Suppressor macrophage (primary cell): Measurements from ENCODE around the gene SLC9A1.

Source experiments
- DNase-seq, 4 experiments: peaks; one replicate each; pipeline ENCODE4 v3.0.0-alpha.2; 2020 to 2022

The SLC9A1 gene

DNA sequence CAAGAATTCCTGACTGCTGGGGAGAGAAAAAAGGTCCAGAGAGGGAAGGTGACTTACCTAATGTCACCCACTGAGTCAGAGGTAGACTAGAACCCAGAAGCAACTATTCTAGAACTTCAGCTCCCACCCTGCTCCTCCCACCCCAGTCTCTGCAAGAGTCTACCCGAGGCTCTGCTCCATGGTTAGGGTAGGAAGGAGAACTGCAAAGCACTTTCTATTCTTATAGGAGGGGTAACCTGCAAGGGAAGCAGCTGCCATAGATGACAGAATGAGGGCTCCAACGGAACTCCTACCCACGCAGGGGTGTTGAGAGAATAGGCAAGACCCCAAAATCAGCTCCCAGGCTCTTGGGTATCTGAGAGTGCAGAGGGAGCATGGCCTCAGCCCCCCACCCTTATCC lies 4.3 kb downstream of the SLC9A1 start:
- no peak for DNase-seq

DNA sequence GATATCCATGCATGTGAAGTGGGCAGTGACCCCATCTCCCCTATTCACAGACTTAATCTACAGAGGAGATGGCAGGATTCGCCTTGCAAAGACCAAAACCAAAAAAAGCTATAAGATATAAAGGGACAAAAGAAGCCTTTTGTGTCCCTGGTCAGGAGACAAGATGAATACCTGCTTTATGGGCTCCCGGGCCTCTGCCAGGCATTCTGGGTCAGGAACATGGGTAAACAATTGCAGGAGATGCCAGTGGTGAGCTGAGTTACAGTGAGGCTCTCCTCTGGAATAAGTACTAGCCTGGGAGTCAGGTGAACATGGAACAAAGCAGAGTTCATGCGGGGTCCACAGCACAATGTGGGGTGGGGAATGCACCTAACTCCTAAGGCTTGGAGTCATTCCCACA lies 4.7 kb downstream of the SLC9A1 start:
- no peak for DNase-seq

DNA sequence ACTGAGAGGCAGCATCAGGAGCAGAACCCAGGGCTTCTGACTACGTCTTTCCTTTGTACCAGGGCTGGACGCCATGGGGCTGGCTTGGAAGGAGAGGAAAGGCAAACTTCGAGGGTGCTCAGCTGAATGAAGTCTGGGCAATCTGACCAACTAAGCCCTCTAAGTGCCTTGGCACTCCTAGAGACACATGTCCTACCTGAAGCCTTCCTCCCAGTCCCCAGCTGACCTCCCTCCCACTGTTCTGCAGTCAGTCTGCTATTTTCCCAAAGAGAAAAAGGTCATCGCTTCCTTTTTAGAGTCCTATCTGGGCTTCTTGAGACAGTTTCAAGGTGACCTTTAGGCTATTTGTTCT lies 5.2 kb downstream of the SLC9A1 start:
- DNase-seq: no peak

DNA sequence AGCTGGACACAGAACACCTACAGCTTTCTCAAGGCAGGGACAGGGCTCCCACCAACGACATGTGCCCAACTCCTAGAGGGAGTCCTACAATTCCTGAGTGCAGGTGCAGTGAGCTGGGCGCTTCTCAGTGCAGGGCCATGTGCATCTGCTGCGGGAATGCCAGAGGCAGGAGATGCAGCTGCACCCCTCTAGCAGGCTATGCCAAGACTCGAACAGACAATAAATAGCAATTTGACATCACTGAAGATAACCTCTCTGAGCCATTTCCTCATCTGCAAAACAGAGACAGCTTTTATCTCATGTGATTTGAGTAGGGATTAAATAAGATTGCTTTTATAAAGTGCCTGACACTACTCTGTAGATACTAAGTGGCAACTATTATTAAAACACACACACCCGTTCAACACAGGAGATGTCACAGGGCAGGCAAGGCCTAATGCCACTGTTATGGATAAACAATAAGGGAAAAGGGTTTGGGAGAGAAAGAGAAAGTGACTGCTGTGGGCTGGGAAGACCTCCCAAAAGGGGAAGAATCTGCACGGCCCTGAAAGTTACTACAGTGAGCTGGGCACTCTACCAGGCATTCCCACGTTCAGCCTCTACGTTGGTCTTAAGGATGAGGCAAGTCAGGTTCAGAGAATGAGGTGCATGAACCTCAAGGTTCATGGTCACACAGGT lies 5.7 kb downstream of the SLC9A1 start:
- peak in 2 of 4 experiments; percentile 45 for DNase-seq

DNA sequence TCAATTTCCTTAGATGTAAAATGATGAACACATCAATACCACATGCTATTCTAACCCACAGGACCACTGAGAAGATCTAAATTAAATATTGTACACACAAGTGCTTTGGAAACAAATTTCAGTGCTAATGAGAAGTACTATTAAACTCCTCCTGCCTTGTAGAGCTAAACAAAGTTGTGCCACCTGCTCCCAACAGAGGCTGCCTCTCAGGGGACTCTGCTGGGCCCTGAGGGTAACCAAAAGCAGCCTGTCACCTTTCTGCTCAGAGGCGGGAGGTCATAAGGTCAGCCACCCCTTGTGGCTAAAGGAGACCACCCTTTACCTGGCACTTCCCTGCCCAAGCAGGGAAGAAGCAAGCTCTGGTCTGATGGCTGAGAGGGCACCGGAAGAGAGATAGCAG lies 6.3 kb downstream of the SLC9A1 start:
- DNase-seq: no peak

DNA sequence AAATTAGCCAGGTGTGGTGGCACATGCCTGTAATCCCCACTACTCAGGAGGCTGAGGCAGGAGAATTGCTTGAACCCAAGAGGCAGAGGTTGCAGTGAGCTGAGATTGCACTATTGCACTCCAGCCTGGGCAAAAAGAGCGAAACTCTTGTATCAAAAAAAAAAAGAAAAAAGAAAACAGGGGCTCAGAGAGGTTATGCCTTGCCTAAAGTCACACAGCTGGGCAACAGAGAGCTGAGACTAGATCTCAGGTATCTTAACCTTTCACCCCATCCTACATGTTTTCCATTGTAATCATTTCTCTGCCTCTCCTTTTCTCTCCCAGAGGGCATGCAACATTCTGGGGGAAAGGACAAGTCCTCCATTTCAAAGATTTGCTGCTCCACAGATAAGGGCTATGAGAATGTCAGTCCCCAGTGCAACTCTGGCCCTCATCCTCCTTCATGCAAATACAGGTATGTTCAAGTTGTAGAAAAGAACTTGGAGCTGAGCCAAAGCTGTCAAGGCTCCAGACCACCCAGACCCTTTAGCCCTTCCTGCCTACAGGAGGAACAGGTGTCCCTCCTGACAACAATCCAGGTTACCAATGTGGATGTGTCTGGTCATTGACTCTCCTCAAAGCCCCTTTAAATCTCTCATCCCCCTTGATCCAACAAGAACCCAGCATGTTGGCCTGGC lies 6.9 kb downstream of the SLC9A1 start:
- DNase-seq: no peak

DNA sequence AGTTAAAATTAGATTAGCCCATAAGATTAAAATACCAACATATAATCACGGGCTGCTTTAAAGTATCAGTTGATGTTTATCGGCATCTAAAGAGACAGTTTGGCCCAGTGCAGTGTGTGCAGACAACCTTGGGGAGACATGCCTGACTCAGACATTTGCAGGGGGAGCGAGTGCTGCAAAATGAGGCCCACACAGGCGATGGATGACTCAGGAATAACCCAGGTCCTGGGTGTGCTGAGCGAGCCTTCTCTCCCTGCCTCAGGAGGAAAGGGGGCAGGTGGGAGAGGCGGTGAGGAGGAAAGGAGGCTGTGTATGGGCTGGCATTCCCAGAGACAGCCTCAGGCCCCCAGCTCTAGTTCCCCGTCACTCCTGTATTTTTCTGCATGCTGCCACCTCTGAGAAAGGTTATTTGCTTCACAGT lies 9.0 kb downstream of the SLC9A1 start:
- no peak for DNase-seq

DNA sequence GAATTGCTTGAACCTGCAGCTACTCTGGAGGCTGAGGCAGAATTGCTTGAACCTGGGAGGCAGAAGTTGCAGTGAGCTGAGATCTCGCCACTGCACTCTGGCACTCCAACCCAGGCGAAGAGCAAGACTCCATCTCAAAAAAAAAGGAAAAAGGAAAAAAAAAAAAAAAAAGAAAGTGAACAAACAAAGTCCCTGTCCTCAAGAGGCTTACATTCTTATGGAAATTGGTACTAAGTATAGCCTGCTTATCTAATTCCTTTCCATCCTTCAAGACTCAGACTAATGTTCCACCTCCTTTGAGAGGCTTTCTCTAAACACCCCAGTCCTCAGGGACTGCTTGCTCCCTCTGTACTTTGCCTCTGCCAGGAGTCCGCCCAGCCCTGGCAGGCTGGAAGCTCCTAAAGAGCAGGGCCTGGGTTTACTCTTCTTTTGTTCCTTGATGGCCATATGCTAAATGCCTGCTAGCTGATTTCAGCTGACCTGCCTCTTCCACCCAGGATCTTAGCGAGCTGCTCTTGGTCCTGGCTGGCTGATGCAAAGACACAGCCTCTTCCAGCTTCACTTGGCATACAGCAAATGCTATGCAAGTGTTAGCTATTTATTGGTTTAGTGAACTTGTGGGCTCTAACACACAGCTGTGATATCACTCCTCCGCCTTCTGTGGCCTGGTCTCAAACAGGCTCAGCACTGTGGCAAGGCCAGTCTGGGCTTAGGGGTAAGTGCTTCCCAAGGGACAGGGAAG lies 9.8 kb downstream of the SLC9A1 start:
- no peak for DNase-seq

DNA sequence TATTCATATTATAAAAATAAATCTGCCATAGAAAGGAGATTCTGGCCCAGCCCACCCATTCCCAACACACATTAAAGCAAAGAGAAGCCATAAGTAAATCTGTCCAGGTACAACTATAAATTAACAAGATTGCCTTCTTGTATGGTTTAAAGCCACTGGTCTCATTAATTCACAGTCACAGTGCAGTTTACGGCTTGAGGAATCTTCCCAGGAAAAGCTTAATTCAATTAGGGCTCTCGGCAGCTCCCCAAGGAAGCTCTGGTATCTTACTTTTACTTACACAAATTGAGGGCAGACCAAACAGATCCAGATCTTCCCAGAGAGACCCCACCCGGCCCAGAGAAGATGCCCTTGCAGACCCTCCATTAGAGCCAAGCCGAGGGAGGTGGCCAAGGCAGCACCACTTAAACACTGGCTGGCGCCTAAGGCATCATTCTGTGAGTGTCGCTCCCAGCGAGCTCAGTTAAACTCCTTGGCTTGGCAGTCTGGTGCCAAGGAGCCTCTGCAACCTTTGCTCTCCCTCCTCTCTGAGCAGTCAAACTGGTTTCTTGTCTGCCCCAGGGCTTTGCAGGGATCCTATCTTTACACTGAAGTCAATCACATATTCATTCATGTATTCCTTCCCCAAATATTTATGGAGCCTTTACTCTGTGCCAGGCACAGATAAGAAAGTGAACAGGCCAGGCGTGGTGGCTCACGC lies 10.7 kb downstream of the SLC9A1 start:
- no peak for DNase-seq

DNA sequence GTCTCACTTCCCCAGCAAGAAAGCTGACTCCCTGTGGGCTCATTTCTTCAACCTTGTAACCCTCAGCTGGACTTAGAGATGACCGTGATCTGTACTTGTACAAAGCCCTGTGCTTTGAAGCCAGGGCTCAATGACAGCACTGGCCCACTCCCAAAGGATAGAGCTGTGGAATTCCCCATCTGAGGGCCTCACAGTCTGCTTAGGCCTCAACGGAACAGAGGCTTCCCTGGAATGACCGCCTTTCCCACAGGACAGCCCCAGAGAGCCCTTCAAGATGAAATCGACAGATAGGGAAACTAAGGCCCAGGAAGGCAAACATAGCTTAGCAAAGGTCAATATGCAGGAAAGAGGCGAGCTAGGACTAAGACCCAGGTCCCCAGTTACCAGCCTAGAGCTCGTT lies 11.5 kb downstream of the SLC9A1 start:
- DNase-seq: no peak

DNA sequence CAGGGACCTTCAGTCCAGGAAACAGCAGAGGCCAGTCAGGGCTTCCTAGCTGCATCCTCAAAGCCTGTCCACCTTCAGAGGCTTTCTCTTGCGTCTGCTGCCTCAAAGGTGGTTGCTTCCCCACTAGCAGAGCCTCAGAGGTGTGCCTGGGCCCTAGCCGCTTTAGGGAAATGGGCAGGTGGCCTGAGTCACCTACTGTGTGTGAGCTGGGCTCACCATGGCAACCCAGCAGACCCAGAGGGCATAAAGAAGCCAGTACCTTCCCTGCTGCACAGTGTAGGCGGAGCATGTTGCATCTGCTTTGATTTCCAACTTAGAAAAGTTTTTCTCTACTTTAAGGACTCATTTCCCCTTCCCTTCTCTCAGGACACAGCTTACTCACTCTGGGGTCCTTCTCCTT lies 12.5 kb downstream of the SLC9A1 start:
- DNase-seq: no peak

DNA sequence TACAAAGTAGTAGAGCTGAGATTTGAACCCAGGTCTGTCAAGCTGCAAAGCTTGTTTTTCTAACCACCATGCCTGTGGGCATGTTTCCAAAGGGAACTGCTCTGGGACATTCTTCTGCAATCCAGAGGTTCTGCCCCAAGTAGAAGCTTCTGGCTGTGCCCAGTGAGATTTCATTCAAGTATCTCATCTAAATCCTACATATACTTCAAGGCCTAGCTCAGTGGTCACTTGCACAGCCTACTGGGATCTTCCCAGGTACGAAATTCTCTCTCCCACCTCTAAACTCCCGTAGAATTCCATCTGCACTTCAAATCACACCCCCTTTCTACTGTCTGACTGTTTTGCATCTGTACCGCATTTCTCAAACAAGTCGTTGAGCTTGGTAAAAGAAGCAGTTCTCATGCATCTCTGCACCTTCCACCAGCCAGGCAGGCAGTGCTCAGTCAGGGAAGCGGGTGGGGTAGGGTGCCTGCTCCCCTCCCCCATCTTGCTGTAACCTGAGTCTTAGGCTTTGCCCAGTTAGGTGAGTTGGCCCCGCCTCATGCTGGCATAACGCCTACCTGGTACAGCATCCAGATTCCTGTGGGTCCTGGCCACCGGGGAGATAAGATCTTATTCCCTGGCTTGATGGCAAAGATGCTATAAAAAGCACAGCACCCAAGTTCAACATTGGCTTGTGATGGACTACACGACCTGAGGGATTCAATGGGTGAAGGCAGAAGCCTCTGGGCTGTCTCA lies 13.5 kb downstream of the SLC9A1 start:
- DNase-seq: no peak

DNA sequence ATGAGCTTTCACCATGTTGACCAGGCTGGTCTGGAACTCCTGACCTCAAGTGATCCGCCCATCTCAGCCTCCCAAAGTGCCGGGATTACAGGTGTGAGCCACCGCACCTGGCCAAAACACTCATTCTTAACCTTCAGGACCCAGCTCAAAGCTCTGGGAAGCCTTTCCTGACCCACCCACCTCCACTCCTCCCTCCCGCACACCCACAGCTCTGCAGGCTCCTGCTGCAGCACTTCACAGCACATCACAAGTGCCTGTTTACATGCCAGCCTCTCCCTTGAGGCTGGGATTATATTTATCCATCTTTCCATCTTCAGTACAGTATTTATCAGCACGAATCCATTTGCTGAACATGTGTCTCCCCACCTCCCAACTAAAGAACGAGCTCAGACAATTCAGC lies 14.9 kb downstream of the SLC9A1 start:
- DNase-seq: no peak

DNA sequence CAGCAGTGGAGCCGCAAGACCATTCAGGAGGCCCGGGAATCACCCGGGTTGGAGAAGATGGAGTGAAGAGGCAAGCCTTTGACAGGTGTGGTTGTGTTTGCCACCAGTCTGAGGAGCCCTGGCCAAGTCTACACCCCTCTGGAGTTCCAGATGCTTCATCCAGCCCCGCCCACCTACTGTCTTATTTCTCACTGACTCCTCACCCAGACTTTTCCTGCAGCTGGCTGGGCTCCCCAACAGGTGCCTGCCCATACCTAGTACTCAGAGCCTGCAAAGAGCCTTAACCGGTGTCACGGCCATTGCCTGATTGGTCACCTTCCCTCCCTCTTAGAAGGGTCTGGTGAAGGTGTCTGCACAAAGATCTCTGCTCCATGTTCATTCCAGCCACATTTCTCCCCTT lies 16.0 kb downstream of the SLC9A1 start:
- DNase-seq: no peak

DNA sequence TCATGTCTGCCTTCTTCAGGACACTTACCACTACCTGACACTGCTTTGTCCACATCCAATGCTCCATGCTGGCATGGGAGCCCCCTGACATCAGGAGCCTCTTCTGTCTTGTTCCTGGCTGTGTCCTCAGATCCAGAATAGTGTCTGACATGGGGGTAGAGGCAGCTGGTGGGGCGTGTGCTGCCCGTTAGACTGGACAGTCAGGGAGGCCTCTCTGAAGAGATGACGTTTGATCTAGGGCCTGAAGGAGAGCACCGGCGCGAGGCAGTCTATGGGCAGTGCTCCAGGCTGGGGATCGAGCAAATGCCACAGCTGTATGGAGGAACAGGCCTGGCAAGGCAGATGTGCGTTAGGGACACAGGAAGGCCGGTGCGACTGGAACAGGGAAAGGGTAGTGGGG lies 16.6 kb downstream of the SLC9A1 start:
- no peak for DNase-seq

DNA sequence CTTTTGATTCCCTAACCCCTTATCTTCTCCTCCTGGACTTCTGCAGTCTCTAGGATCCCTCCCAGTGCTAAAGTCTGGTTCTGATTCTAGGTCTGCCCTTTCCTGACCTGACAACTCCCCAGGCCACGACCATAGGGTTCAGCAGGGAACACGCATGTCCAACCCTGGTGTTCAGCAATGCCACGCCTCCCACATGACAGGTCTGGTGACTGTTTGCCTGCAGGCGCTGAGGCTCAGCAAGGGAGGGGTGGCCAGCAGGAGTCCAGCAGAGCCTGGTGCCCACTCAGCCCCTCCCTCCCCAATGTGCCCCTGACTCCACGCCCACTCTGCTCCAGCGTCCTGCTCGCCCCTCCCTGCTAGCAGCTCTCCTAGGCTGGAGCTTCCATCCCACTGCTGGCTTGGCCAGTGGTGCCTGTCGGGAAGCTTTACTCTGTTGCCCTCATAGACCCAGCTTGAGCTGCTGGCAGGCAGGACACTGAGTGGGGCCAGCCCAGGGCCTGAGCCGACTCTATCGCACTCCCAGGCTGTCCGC lies 17.3 kb downstream of the SLC9A1 start:
- peak; percentile 46 to 80 (median 74) for DNase-seq

DNA sequence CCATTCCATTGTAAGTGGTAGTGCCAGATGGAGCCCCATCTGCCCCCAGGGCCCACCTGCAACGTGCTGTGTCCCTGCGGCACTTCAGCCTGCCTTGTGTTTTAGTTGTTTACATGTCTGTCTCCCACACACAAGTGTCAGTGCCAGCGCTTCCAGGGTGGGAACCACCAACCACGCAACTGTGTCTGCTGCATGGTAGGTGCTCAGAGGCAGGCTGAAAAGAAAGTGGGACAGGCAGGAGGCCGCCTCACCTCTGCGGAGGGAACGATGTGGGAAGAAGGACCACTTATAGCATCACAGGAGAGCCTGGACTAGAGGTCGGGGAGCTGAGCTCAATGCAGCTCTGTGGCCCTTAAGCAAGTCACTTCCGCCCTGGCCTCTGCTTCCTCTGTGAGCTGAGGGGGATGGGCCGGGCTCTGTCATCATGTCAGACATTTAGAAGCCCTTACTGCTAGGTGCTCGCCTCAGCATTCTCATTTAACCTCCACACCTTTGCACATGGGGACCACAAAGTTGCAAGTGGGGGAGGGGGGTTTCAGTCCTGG lies 17.9 kb downstream of the SLC9A1 start:
- DNase-seq: peak; percentile 75 to 92 (median 89)

DNA sequence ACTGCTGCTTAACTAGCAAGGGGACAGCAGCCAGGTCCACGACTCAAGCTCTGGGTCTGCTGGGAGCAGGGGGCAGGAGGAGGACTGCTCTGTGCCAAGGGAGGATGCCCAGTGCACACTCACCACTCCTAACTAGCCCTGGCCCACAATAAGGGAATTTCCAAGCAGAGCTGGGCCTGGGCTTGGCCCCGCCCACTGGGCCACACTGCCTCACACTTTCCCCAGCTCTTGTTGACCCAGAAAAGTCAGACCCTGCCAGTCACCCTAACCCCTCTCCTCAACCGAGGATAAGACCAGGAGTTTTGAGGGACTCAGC lies 18.7 kb downstream of the SLC9A1 start:
- DNase-seq: peak; percentile 38 to 71 (median 54)

DNA sequence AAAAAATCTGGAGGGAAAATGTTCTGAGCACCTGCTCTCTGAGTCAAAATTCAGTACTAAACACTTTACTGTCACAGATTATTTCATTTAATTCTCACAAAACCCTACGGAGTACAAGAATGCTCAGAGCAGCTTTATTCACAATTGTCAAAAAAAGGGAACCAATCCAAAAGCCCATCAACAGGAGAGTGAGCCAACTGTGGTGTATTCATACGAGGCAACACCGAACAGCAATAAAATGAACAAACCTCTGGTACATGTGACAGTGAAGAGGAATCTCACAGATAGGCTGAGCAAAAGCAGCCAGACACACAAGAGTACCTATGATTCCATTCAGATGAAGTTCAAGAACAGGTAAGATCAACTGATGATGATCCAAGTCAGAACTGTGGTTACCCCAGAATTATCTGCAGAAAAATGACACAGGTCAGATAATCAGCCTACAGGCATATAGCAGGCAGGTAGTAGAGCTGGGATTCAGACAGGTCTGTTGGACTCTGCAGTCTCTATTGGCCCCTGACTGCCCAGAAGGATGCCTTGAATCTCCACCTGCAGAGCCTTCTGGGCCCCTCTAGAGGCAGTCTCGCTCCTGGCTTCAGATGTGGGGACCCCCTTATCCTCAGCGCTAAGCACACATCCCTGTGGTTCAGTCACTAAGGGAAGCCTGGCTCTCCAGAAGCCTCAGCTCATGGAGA lies 19.2 kb downstream of the SLC9A1 start:
- DNase-seq: peak; percentile 35 to 65 (median 52)

DNA sequence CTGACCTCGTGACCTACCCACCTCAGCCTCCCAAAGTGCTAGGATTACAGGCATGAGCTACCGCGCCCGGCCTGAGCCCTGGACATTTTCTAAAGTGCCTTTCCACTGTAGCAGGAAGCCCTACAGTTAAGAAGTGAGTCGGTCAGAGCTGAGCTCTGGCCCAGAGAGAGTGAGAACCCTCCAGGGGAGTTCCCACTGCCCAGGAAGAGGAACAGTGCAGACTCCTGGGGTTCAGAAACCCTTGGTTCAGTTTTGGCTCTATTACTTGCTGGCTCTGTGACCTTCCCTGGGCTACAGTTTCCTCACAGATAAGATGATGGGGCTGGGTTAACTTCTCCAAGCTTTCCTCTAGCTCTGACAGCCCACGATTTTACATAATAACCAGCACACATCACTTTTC lies 20.9 kb downstream of the SLC9A1 start:
- DNase-seq: peak; percentile 71 to 85 (median 84)

DNA sequence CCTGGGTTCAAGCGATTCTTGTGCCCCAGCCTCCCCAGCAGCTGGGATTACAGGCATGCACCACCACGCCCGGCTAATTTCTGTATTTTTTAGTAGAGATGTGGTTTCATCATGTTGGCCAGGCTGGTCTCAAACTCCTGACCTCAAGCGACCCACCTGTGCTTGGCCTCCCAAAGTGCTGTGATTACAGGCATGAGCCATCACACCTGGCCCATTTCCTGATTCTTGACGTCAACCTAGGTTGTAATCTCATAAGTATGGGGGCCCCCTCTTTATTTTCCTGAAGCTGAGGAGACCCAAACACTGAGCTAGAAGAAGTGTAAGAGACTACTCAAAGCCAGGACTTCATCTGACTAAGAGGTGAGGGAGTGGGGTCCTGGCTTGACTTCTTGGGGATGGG lies 21.8 kb downstream of the SLC9A1 start:
- DNase-seq: no peak

DNA sequence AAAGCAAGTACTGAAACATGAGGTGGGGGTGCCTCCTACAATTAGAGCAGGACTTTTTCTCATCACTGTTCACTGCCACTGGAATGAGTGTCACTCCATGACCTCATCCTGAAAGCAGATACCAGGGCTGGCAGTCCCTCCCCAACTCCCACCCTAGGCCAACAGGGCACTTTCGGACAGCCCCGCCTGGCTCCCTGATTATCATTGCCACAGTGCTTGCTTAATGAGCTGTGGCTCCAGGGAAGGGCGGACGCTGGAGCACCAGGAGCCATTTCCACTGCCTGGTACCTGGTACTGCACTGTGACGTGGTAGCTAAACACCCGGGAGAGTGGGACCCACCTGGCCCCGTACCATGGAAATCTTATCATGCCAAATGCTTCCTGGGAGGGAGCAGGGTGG lies 22.3 kb downstream of the SLC9A1 start:
- DNase-seq: no peak
